Measurements from ENCODE around the gene ZSCAN20.

The ZSCAN20 gene

GRCh38 chr1:33435096-33435820 lies 37.2 kb upstream of the ZSCAN20 start:
- no peak for DNase-seq (ENCODE audit: low read depth)
- no peak for TF ChIP-seq CTCF (IDR thresholded peaks at IDR 0.05; ENCODE audit: low read depth, low read length, missing control alignments)
- no peak overlapping the region for H3K4me3 ChIP-seq (ENCODE audit: low read depth, low read length)
- in situ Hi-C loops (cut with HindIII; ENCODE audit: low sequenced_read_pairs) = no loop called here

- H3K4me3 ChIP-seq (ENCODE audit: low read depth, low read length) = no peak overlapping the region
- in situ Hi-C loops (cut with HindIII; ENCODE audit: low sequenced_read_pairs) = no loop called here
- no peak for TF ChIP-seq CTCF (IDR thresholded peaks at IDR 0.05; ENCODE audit: low read depth, low read length, missing control alignments)
- DNase-seq (ENCODE audit: low read depth) = no peak
These were observed 35.7 kb upstream of the ZSCAN20 start for GRCh38 chr1:33436557-33437285.

GRCh38 chr1:33438364-33439160 lies 33.9 kb upstream of the ZSCAN20 start:
- no peak overlapping the region for H3K4me3 ChIP-seq (ENCODE audit: low read depth, low read length)
- TF ChIP-seq CTCF (IDR thresholded peaks at IDR 0.05; ENCODE audit: low read depth, low read length, missing control alignments) = no peak
- in situ Hi-C loops (cut with HindIII; ENCODE audit: low sequenced_read_pairs) = no loop called here

GRCh38 chr1:33439662-33440061 lies 32.8 kb upstream of the ZSCAN20 start:
- H3K4me3 ChIP-seq (ENCODE audit: low read depth, low read length) = no peak overlapping the region
- TF ChIP-seq CTCF (IDR thresholded peaks at IDR 0.05; ENCODE audit: low read depth, low read length, missing control alignments) = no peak
- no peak for DNase-seq (ENCODE audit: low read depth)
- in situ Hi-C loops (cut with HindIII; ENCODE audit: low sequenced_read_pairs) = no loop called here

More at GRCh38 chr1:33438364-33439160, 33.9 kb upstream of the ZSCAN20 start:
- no peak for DNase-seq (ENCODE audit: low read depth)

- no peak for DNase-seq (ENCODE audit: low read depth)
- no peak for TF ChIP-seq CTCF (IDR thresholded peaks at IDR 0.05; ENCODE audit: low read depth, low read length, missing control alignments)
- in situ Hi-C loops (cut with HindIII; ENCODE audit: low sequenced_read_pairs) = no loop called here
- no peak overlapping the region for H3K4me3 ChIP-seq (ENCODE audit: low read depth, low read length)
These were observed 31.2 kb upstream of the ZSCAN20 start for GRCh38 chr1:33441088-33441745.

GRCh38 chr1:33442141-33442540 lies 30.3 kb upstream of the ZSCAN20 start:
- no peak for DNase-seq (ENCODE audit: low read depth)
- no peak overlapping the region for H3K4me3 ChIP-seq (ENCODE audit: low read depth, low read length)
- TF ChIP-seq CTCF (IDR thresholded peaks at IDR 0.05; ENCODE audit: low read depth, low read length, missing control alignments) = no peak
- in situ Hi-C loops (cut with HindIII; ENCODE audit: low sequenced_read_pairs) = no loop called here

All from astrocyte of the cerebellum (primary cell).